GM18867 (cell line): Measurements from ENCODE around the gene JMJD4.
A peak's percentile ranks its signal among the peaks of the same experiment; 100 is the strongest.
"Not testable (repeated sequence)": the region's sequence is repeated elsewhere in the genome, so short reads cannot be mapped to it uniquely, and the experiment has no call there.

Experiments
- ATAC-seq: cut with Tn5 transposase; IDR thresholded peaks from one replicate; pipeline ENCODE4 v1.9.1; 2021; ENCODE audit warnings: mild to moderate bottlenecking, moderate library complexity; ENCODE audit not compliant: unreplicated experiment

The JMJD4 gene

DNA sequence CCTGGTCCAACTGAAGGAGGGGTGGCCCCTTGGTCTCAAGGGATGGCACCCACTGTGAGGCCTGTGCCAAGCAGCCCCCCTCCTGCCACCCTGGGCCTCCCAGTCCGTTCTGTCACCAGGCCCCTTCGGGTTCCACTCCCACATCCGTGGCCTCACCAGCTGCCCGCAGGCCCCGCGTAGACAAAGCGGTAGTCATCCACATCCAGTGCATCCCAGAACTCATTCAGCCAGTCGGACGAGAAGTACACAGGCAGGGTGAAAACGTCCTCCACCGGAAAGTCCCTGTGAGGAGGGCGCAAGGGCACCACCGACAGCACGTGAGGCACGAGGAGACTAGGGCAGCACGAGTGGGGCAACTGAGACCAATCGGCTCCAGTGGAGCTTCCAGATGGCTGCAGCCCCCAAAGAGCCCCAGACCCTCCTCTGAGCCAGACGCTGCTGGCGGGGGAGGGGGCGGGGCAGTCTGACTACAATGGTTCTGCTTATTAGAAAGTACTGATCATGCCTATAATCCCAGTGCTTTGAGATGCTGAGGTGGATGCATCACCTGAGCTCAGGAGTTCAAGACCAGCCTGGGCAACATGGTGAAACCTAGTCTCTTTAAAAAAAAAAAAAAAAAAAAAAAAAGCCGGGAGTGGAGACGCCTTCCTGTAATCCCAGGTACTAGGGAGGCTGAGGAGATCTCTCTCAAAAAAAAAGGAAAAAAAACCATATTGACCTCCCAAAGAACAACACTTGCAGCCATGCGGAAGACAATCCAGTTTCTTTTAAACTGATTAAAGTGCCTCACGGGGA lies 1.2 kb downstream of the JMJD4 start:
- no peak for ATAC-seq

DNA sequence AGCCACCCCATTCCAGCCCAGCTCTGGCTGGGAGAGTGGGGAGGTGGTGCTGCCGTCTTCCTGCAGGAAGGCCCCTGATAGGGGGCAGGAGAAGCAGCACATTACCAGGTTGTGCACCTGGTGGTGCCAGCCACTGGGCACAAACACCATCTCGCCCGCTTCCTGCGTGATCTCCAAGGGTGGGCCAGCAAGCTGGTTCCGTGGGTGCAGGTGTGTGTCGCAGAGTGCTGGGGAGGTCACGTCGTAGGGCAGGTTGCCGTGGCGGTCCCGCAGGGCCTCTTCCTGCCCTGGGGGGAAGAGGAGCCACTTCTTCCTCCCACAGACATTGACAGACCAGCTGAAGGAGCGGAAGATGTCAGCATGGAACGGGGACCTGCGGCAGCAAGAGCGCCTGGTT lies 1.8 kb downstream of the JMJD4 start:
- no peak for ATAC-seq

DNA sequence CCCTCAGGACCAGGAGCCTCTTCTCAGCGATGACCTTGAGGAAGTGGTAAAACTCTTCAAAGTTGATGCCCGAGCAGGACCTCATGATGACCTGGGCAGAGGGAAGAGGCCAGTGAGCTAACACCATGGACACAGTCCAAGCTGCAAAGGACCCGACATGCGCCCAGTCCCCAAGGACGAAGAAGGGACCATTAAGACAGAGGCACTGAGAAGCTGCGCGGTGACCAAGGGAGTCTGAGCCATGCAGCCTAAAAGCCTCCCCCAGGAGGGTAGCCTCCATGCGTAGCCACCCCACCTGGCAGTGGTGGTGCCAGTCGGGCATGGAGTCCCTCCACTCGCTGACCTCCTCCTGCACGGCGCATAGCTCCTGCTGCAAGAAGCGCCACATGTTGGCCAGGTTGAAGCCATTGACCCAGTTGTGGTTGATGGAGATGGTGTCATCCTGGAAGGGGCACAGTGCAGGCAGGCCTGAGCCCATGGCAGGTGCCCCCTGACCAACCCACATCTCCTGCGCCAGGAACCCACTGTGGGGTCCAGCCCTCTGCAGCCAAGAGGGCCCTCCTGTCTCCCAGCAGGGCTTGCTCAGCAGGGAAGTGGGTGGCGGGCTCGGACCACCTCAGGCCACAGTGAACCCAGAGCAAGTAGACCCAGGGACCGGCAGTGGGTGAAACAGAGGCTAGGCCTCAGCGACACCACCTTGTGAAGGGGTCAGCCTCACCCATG lies 2.4 kb downstream of the JMJD4 start:
- no peak for ATAC-seq

DNA sequence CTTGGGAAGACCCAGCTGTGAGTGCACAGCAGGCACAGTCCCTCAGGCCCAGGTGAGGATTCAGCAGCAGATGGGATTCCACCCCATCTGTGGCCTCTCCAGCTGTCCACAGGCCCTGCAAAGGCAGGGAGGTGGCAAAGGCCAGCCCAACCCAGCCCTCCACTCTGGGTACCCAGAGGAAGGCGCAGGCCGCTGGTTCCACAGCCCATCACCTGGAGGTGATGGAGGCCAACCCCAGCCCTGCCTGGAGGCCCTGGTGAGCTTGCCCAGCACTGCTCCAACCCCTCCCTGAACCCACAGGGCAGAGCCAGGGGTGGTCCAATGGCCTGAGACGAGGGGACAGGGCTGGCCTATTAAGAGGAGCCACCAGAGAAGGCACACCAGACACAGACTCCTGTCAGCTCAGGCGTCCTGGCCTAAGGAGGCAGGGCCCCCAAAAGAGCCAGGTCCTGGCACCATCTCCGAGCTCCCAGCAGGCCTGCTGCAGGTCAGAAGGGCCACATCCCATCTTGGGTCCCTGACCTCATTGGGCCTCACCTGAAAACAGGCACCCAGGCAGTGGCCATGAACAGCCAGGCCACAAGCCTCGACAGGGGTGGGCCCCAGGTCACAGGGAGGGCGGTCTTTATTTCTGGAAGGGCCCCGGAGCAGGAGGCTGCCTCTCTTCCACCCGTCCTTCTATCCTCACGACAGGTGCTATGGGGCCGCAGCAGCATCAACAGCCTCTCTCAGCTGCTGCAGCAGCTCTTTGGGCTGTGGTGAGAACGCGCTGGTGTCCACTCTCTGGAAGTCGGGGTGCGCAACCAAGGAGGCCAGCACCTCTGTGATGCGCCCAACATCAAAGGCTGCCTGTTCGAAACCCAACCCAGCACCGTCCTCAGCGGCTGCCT lies 3.2 kb downstream of the JMJD4 start:
- no peak for ATAC-seq

DNA sequence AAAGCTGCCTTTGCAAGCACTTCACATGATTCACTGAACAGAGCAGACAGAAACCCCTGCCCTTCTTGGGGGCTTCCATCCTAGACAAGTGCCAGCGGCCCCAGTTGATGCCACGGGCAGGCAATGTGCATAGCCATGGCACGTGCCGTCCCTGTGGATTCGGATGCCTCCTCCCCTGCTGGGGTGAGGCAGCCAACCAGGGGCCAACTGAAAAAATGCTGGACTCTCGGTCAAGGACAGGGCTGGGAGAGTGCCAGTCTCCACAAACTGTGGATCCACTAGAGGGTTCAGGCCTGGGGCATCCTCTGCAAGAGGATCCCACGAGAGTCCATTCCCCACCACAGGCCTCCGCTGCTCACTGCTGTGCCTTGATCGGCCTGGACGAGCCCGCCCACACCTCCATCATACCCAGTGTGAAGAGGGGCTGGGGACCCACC lies 3.8 kb downstream of the JMJD4 start:
- no peak for ATAC-seq

DNA sequence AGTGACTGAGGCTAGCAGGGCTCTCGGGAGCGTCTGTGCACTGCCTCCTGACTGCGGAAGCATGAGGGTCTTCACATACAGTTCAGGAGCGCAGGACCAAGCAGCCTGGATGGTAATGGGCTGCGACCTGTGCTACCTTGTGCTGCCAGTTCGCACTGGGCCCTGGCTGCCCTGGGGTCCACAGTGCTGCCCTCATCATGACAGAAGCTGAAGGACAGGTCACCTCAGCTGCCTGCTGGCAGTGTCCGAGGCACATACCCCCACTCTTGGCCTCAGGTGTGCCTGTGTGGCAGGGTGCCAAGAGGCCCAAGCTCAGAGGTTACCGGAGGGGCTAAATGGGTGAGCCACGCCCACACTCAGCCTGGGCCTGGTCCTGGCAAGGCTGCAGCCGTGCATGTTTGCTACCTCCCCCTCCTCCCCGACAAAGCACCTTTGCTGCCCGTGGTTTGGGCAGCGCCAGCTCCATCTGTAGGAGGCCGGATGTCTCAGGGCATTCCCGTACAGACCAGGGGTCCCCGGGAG lies 4.4 kb downstream of the JMJD4 start:
- no peak for ATAC-seq

DNA sequence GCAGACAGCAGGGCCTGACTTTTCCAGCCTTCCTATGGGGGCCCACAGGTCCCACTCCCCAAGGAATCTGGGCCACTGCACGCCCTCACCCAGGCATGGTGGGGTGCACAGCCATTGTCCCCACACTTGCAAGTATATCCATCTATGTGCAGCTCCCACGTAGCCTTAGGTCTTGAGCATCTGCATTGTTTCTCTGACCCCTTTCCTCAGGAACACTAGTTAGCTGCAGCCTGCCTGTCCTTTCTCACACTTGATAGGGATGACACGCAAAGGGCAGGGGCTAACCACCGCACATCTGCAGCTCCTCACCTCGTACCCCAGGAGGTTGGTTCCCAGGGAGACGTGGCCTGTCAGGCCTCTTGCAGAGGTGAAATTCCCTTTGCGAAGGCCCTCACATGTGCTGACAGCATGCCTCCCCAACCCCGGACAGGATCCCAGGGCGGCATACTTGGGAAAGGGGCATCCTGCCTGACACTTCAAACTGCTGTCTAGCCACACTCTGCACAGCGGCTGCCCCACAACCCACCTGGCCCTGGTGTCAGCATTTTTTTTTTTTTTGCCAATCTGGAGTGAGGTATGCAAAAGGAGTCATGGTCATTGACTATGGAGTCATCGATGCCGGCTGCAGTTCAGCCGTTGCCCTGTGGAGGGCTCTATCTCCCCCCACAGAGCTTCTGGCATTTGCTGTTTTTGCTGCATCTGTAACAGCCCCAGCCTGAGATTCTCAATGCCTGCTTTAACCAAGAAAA lies 5.0 kb downstream of the JMJD4 start:
- no peak for ATAC-seq

DNA sequence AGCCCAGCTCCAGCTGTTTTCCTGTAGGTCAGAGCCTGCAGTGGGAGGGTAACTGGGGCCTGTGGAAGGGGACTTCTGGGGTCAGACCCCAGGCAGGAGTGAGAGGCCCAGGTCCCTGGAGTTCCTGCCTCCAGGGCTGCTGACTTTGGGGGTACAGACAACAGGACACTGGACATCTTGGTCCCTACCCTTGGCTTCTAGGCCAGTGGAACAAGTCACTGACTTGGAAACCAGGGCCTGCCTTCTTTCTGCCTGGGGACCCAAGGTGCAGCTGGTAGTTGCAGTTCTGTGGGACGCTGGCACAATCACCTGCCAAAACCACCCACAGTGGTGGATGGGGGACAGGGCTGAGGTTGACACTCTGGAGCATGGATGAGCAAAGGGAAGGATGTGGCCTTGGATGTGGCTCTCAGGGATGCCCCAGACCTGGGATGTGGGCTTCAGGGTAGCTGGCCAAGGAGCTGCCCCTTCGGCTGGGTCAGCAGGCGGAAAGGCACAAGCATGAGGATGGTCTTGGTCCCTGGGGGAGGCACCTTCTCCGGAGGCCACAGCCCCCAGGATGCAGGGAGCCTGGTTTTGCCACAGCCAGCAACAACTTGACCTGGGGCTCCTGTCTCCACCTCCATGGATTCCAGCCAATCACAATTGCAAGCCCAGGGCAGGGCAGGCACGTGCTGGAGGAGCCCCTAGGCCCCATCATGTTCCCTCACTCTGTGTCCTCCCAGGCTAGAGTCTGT lies 5.8 kb downstream of the JMJD4 start:
- ATAC-seq = no peak

DNA sequence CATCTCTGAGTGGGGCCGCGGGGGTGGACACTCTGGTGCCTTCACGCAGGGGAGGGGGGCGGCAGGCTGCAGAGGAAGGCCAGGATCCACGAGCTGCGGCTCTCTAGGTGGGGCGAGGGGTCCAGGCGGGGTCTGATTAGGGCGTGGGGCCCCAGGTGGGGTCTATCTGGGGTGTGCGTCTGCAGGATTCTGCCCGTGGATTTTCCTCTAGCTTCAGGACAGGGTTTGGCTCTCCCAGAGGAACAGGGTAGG lies 6.3 kb downstream of the JMJD4 start:
- ATAC-seq = no peak

DNA sequence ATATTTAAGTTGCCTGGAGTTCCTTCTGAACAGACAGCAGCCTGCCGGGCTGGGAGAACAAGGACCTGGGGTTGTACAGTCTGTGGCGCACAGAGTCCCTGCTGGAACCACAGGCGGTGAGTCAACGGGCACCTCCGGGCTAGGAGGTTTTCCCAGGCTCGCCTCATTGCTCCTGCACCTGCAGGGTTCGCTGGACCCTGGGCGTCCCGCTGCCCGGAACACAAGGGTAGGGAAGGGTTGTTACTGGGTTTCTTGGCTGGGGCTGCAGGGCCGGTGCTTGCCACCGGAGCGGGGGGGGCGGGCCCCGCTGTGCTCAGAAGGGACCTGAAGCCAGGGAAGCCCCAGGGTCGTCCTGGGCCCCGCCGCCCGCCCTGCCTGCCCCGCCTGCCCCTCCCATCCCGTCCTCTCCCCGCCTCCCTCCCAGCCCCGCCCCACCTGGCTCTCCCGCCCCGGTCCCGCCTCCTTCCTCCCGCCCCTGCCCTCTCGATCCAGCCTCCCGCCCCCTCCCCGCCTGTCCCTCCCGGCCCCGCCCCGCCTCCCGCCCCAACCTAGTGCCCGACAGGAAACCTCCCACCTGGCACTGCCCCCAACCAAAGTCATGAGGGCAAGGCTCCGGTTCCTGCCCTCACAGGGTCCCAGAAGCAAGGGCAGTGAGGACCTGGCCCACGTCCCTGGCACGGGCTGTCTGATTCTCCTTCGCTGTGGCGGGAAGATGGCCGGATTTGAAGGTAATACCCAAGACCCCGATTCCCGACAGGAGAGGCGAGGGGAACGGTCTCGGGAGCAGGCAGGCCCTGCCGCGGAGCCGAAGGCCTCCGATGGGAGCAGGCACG lies 6.8 kb downstream of the JMJD4 start:
- peak; percentile 30 for ATAC-seq

DNA sequence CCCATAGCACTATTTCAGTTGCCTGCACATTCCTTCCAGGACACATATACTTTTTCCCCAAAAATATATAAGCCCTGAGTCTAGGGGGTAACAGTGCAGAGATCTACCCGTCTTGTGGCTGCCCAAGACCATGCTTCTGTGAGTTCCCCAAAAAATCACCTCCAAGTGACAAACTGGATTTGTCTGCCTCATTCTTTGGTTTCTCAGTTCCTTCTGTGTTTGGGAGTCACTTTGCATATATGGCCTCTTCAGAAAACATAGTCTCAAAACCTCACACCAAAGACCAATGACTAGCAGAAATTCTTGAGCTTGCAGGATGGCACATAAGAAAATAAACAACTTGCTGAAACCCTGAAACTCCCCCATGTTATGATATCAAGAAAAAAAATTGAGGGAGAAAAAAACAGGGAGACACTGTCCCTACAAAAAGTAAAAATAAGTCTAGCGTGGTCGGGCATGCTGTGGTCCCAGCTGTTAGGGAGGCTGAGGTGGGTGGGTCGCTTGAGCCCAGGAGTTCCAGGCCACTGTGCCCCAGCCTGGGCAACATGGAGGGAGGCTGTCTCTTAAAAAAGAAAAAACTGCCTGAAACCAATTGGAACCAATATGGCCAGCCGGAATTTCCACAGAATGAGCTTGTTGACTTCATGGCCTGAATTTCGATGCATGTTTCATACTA lies 8.0 kb downstream of the JMJD4 start:
- no peak for ATAC-seq

DNA sequence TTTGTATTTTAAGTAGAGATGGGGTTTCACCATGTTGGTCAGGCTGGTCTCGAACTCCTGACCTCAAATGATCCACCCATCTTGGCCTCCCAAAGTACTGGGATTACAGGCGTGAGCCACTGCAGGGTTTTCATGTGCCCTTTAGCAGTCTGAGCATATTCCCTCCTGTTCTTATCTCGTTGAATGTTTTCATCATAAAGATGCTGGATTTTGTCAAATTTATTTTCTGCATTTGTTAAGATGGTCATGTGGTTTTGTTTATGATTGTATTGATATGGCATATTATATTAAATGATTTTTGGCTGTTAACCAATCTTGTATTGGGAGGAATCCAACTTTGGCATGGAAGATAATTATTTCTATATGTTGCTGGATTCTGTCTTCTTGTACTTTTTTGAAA lies 8.8 kb downstream of the JMJD4 start:
- no peak for ATAC-seq

DNA sequence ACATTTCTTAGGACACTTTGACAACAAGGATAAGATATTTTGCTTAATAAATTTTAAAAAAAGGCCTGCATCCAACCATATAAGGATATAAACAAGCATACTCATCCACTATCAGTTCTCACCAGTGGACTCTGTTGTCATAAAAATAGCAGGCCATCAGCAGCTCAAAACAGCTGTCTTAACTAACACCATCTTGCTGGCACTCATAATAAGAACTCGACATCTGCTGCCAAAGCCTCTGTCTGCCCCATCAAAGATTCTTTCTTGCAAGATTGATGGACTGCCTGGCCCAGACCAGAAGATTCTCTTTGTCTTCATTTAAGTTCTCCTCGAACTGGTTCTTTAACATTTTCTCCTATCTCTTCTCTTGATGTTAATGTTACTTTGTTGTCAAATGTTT lies 10.1 kb downstream of the JMJD4 start:
- ATAC-seq = no peak

DNA sequence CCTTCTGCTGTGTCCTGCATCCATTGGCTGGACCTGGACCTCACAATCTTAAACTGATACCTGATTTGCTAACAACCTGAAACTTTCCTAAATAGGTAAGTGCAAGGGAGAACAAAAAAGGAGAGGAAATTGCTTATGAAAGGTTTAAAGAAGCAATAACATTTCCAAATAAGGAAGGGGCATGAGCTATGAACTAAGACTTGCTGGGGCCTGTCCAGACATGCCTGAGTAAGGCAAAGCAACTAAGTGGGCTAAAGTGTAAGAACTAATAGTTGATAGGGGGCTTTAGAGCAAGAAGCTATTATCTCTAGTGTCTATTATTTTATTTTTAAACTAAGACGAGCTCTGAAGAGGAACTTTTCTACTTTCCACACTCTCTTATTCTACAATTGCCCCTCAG lies 11.6 kb downstream of the JMJD4 start:
- no peak for ATAC-seq

DNA sequence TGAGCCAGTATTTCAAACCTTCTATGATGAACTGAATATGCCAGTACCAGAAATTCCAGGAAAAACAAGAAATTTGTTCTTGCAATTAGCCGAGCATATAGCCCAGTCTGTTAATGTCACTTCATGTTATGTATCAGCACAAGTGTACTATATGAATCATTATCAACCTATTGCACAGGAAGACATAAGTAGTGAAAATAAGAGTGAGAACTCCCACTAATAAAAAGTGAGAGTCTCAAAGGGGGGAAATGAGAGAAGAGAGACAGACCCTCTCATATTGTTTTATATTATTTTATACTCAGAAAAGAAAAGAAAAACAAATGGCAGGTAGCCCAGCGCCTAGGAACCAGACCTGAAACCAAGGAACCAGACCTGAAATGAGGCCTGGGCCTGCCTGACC lies 16.2 kb downstream of the JMJD4 start:
- ATAC-seq = no peak

DNA sequence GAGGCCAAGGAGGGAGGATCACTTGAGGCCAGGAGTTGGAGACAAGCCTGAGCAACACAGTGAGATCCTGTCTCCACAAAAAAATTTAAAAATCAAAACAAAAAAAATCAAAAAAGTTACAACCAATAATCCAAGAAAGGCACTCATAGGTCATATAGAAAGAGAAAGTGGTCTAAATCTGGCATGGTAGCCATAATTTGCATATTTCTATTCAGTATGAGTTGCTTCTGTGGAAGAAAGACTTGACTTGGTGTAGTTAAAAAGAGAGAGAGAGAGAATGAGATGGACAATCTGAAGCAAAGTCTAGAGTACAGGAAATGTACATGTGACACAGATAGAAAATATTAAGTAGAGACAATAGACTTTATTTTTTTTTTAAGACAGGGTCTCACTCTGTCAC lies 22.5 kb downstream of the JMJD4 start:
- no peak for ATAC-seq

DNA sequence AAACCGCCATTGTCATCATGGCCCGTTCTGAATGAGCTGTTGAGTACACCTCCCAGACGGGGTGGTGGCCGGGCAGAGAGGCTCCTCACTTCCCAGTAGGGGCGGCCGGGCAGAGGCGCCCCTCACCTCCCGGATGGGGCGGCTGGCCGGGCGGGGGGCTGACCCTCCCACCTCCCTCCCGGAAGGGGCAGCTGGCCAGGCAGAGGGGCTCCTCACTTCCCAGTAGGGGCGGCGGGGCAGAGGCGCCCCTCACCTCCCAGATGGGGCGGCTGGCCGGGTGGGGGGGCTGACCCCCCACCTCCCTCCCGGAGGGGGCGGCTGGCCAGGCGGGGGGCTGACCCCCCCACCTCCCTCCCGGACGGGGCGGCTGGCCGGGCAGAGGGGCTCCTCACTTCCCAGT lies 24.6 kb downstream of the JMJD4 start:
- not testable (repeated sequence) for ATAC-seq

DNA sequence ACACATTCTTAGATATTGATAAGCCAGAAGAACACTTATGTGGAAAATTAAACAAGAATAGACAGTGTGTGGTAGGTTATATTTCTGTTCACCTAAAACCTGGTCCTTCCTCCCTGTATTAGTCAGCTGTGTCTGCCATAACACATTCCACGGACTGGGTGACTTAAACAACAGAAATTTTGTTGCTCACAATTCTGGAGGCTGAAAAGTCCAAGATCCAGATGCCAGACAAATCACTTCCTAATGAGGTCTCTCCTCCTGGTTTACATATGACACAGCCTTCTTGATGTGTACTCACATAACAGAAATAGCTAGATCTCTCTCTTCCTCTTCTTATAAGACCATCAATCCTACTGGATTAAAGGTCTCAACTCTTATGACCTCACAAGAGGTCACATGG lies 25.7 kb downstream of the JMJD4 start:
- ATAC-seq = no peak

DNA sequence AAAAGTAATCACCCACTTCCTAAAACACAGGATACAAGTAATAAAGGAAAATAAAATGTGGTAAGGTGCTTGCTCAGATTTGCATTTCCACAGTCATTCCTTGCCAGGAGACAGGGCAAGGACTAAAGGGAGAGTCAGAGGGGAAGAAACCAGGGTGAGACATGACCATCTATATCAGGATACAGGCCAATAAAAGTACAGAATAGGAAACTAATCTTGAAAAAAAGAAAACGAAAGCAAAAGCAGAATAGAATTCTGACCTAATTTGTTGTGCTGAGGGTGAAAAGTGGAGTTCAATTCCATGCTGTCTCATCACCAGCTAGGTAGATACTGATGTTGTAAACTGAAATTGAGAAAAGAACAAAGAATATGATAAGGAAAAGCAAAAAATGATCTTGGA lies 27.3 kb downstream of the JMJD4 start:
- ATAC-seq = no peak
